B cell (primary cell): ENCODE results near the gene STK33.

Experiments
- CTCF ChIP-seq: fragments of 200-600 bp; IDR thresholded peaks from one replicate; pipeline ENCODE4 v1.8.0; 2022; ENCODE audit warnings: antibody characterized with exemption, mild to moderate bottlenecking
- EZH2 ChIP-seq: IDR thresholded peaks from 2 replicates; pipeline ENCODE4 v1.6.1; 2012; ENCODE audit warnings: borderline replicate concordance, low read depth, mild to moderate bottlenecking, moderate library complexity, low read length; ENCODE audit not compliant: insufficient read depth, poor library complexity, severe bottlenecking

GRCh38 chr11:8357891-8358566, 236.0 kb downstream of the STK33 start:
- no peak for TF ChIP-seq CTCF
- TF ChIP-seq EZH2 = no peak
